GM20000 (cell line): ENCODE measurements around the gene HSBP1L1.

Source experiments
- DNase-seq: peaks from one replicate; pipeline ENCODE4 v3.0.0; 2012; ENCODE audit warnings: low spot score
- CTCF ChIP-seq: IDR thresholded peaks from 2 replicates; pipeline ENCODE4 v1.5.1; 2012; ENCODE audit warnings: mild to moderate bottlenecking, control low read depth; ENCODE audit errors: extremely low read depth, missing control alignments

The HSBP1L1 gene

GRCh38 chr18:80012714-80013113 lies 48.3 kb downstream of the HSBP1L1 start:
- no peak for TF ChIP-seq CTCF
- DNase-seq: no peak
